ENCODE results near the gene GMEB2.

The GMEB2 gene

GRCh38 chr20:63565699-63566335, 61.1 kb downstream of the GMEB2 start:
- no peak for TF ChIP-seq MYC (IDR thresholded peaks at IDR 0.05; ENCODE audit: low read depth, low read length)
- TF ChIP-seq, protein P1, sequence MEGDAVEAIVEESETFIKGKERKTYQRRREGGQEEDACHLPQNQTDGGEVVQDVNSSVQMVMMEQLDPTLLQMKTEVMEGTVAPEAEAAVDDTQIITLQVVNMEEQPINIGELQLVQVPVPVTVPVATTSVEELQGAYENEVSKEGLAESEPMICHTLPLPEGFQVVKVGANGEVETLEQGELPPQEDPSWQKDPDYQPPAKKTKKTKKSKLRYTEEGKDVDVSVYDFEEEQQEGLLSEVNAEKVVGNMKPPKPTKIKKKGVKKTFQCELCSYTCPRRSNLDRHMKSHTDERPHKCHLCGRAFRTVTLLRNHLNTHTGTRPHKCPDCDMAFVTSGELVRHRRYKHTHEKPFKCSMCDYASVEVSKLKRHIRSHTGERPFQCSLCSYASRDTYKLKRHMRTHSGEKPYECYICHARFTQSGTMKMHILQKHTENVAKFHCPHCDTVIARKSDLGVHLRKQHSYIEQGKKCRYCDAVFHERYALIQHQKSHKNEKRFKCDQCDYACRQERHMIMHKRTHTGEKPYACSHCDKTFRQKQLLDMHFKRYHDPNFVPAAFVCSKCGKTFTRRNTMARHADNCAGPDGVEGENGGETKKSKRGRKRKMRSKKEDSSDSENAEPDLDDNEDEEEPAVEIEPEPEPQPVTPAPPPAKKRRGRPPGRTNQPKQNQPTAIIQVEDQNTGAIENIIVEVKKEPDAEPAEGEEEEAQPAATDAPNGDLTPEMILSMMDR (IDR thresholded peaks at IDR 0.05; ENCODE audit: low read depth, low read length): no peak
- no peak for TF ChIP-seq MAX (IDR thresholded peaks at IDR 0.05; ENCODE audit: low read depth, low read length)
- TF ChIP-seq POLR2A (IDR thresholded peaks at IDR 0.05; ENCODE audit: extremely low read depth, insufficient read length): no peak
- no peak for DNase-seq (ENCODE audit: low read depth)
- H3K4me3 ChIP-seq (ENCODE audit: low read depth, low read length): no peak overlapping the region

GRCh38 chr20:63565021-63565698, 61.7 kb downstream of the GMEB2 start:
- TF ChIP-seq, protein P1 (IDR thresholded peaks at IDR 0.05; ENCODE audit: low read depth, low read length): no peak
- TF ChIP-seq MYC (IDR thresholded peaks at IDR 0.05; ENCODE audit: low read depth, low read length): no peak
- TF ChIP-seq MAX (IDR thresholded peaks at IDR 0.05; ENCODE audit: low read depth, low read length): no peak
- no peak for TF ChIP-seq POLR2A (IDR thresholded peaks at IDR 0.05; ENCODE audit: extremely low read depth, insufficient read length)
- no peak overlapping the region for H3K4me3 ChIP-seq (ENCODE audit: low read depth, low read length)
- DNase-seq (ENCODE audit: low read depth): no peak

GRCh38 chr20:63564036-63564810, 62.7 kb downstream of the GMEB2 start:
- H3K4me3 ChIP-seq (ENCODE audit: low read depth, low read length): no peak overlapping the region
- no peak for TF ChIP-seq POLR2A (IDR thresholded peaks at IDR 0.05; ENCODE audit: extremely low read depth, insufficient read length)
- no peak for TF ChIP-seq MYC (IDR thresholded peaks at IDR 0.05; ENCODE audit: low read depth, low read length)
- TF ChIP-seq, protein P1 (IDR thresholded peaks at IDR 0.05; ENCODE audit: low read depth, low read length): no peak
- no peak for TF ChIP-seq MAX (IDR thresholded peaks at IDR 0.05; ENCODE audit: low read depth, low read length)
- no peak for DNase-seq (ENCODE audit: low read depth)

- H3K4me3 ChIP-seq (ENCODE audit: low read depth, low read length): no peak overlapping the region
- TF ChIP-seq POLR2A (IDR thresholded peaks at IDR 0.05; ENCODE audit: extremely low read depth, insufficient read length) (no peak), MAX (IDR thresholded peaks at IDR 0.05; ENCODE audit: low read depth, low read length) (no peak), MYC (IDR thresholded peaks at IDR 0.05; ENCODE audit: low read depth, low read length) (no peak)
- TF ChIP-seq, protein P1 (IDR thresholded peaks at IDR 0.05; ENCODE audit: low read depth, low read length): no peak
- DNase-seq (ENCODE audit: low read depth): no peak
Observed at GRCh38 chr20:63563225-63563935, 63.5 kb downstream of the GMEB2 start.

GRCh38 chr20:63562461-63563224, 64.3 kb downstream of the GMEB2 start:
- H3K4me3 ChIP-seq (ENCODE audit: low read depth, low read length): no peak overlapping the region
- TF ChIP-seq, protein P1 (IDR thresholded peaks at IDR 0.05; ENCODE audit: low read depth, low read length): no peak
- TF ChIP-seq POLR2A (IDR thresholded peaks at IDR 0.05; ENCODE audit: extremely low read depth, insufficient read length) (no peak), MYC (IDR thresholded peaks at IDR 0.05; ENCODE audit: low read depth, low read length) (no peak), MAX (IDR thresholded peaks at IDR 0.05; ENCODE audit: low read depth, low read length) (no peak)
- DNase-seq (ENCODE audit: low read depth): no peak
